Thyroid gland (tissue), 4 donors: Measurements from ENCODE around the gene MMD2. TPM values are rescaled to one million over a fixed set of nuclear protein-coding genes. Genes with fewer than 3 reads are reported as not detected.

Source experiments
- DNase-seq, 2 donors: peaks; one replicate each; pipeline ENCODE4 v3.0.0-alpha.2; 2019
- H3K27ac ChIP-seq, 3 donors: fragments of 200-600 bp; sonication (generic); 1 replicate in 2 of 3; 2 replicates in 1 of 3; pipeline ENCODE4 v1.5.1; 2016 to 2019; ENCODE audit warnings: mild to moderate bottlenecking in 1 of 3, moderate library complexity in 1 of 3
- H3K27me3 ChIP-seq: fragments of 200-600 bp; sonication (generic); one replicate; pipeline ENCODE4 v1.5.1; 2019
- H3K36me3 ChIP-seq, 2 donors: fragments of 200-600 bp; sonication (generic); one replicate each; pipeline ENCODE4 v1.5.1; 2016 to 2019
- H3K4me1 ChIP-seq, 2 donors: fragments of 200-600 bp; sonication (generic); one replicate each; pipeline ENCODE4 v1.5.1; 2017 to 2019
- H3K4me3 ChIP-seq, 3 donors: fragments of 200-600 bp; sonication (generic); replicated peaks in 1 of 3; 1 replicate in 2 of 3; 2 replicates in 1 of 3; pipeline ENCODE4 v1.5.1; 2016; ENCODE audit warnings: mild to moderate bottlenecking in 1 of 3
- H3K9me3 ChIP-seq: fragments of 200-600 bp; sonication (generic); one replicate; pipeline ENCODE4 v1.5.1; 2017
- CTCF ChIP-seq, 6 experiments: fragments of 200-600 bp in 3 of 6; fragments of 450-650 bp in 3 of 6; sonication (generic) in 3 of 6; IDR thresholded peaks; one replicate each; pipeline ENCODE4 v1.5.1; 2016 to 2019; ENCODE audit warnings: antibody characterized with exemption in 6 of 6, mild to moderate bottlenecking in 2 of 6, inconsistent platforms in 1 of 6, moderate library complexity in 1 of 6
- POLR2A ChIP-seq, 2 donors: fragments of 450-650 bp; IDR thresholded peaks; one replicate each; pipeline ENCODE4 v1.6.1; 2017; ENCODE audit warnings: antibody characterized with exemption in 2 of 2, mild to moderate bottlenecking in 2 of 2, moderate library complexity in 1 of 2
- WGBS, 2 donors: methylation state at CpG; one replicate each; pipeline ENCODE4 v1.1.5; 2017; 5-methylcytosine and 5-hydroxymethylcytosine counted together
- intact Hi-C: fragments of 100-400 bp; cut with DNase I; formaldehyde crosslinking; loops from one replicate; pipeline ENCODE4 v1.15.1; 2023
- total RNA-seq, 4 donors: library from RNA; depleted of rRNA; stranded (reverse); fragments of >200 nt; gene quantifications; one replicate each; pipeline ENCODE4 v1.2.3, GENCODE V29; 2016

The MMD2 gene
- total RNA-seq, result under 1 TPM in 1 of 4 donors, not detected in 3; 0.13 TPM

- intact Hi-C loops, result no loop called here
- H3K4me1 ChIP-seq, result peaks cover 3 to 10% of the 10 kb centered on the region in 2 donors
- H3K27me3 ChIP-seq, result peaks cover 9% of the 10 kb centered on the region
- no peak within 1 kb of the TSS for H3K27ac ChIP-seq
- TF ChIP-seq POLR2A (IDR thresholded peaks at IDR 0.05), result no peak
- no peak for TF ChIP-seq CTCF (IDR thresholded peaks at IDR 0.05)
- no peaks in the 10 kb centered on the region for H3K9me3 ChIP-seq
- 3 to 4% methylated on average over 12 to 36 of the region's 87 CpGs for WGBS, 2 donors
- DNase-seq, result no peak
- peak within 1 kb of the TSS in 1 of 3 donors; percentile 21 for H3K4me3 ChIP-seq
- H3K36me3 ChIP-seq, result no peaks in the 10 kb centered on the region
Observed at GRCh38 chr7:4958477-4959301, at the start of gene MMD2. Gene MMD2, minus strand, starts transcription at chr7:4959187. Its CDS starts 170 bp downstream, at chr7:4959017.

- H3K9me3 ChIP-seq, result no peaks in the 10 kb centered on the region
- TF ChIP-seq CTCF (IDR thresholded peaks at IDR 0.05), result no peak
- H3K27me3 ChIP-seq, result no peaks in the 10 kb centered on the region
- H3K36me3 ChIP-seq, result peaks cover 0 to 3% of the 10 kb centered on the region in 2 donors
- no peak overlapping the region for H3K4me3 ChIP-seq
- intact Hi-C loops, result no loop called here
- no peak for DNase-seq
- WGBS, 2 donors, result 94 to 100% methylated on average over 1 of the region's 1 CpG
- no peaks in the 10 kb centered on the region for H3K4me1 ChIP-seq
- H3K27ac ChIP-seq, result no peak overlapping the region
Observed at GRCh38 chr7:5005066-5005465, 46.1 kb upstream of the MMD2 start.

- DNase-seq, result no peak
- H3K36me3 ChIP-seq, result peaks cover 7 to 12% of the 10 kb centered on the region in 2 donors
- 94 to 96% methylated on average over 5 of the region's 5 CpGs for WGBS, 2 donors
- TF ChIP-seq POLR2A (IDR thresholded peaks at IDR 0.05) (no peak), CTCF (IDR thresholded peaks at IDR 0.05) (no peak)
- no peaks in the 10 kb centered on the region for H3K27me3 ChIP-seq
- H3K4me3 ChIP-seq, result no peak overlapping the region
- H3K4me1 ChIP-seq, result no peaks in the 10 kb centered on the region
- intact Hi-C loops, result no loop called here
- H3K9me3 ChIP-seq, result no peaks in the 10 kb centered on the region
- H3K27ac ChIP-seq, result no peak overlapping the region
Observed at GRCh38 chr7:5001911-5002310, 42.9 kb upstream of the MMD2 start.

GRCh38 chr7:5001003-5001402, 42.0 kb upstream of the MMD2 start:
- Histone ChIP-seq H3K36me3 (peaks cover 9 to 16% of the 10 kb centered on the region in 2 donors), H3K27ac (no peak overlapping the region), H3K4me3 (no peak overlapping the region), H3K4me1 (no peaks in the 10 kb centered on the region), H3K9me3 (no peaks in the 10 kb centered on the region), H3K27me3 (no peaks in the 10 kb centered on the region)
- 89 to 93% methylated on average over 4 of the region's 4 CpGs for WGBS, 2 donors
- no peak for DNase-seq
- TF ChIP-seq POLR2A (IDR thresholded peaks at IDR 0.05) (no peak), CTCF (IDR thresholded peaks at IDR 0.05) (no peak)
- intact Hi-C loops, result no loop called here

- WGBS, 2 donors, result 96 to 97% methylated on average over 5 of the region's 5 CpGs
Observed at GRCh38 chr7:4999369-4999950, 40.5 kb upstream of the MMD2 start.

More at GRCh38 chr7:4999369-4999950, 40.5 kb upstream of the MMD2 start:
- no peak overlapping the region for H3K27ac ChIP-seq
- no peak for TF ChIP-seq CTCF (IDR thresholded peaks at IDR 0.05)
- TF ChIP-seq POLR2A (IDR thresholded peaks at IDR 0.05), result no peak
- no peak overlapping the region for H3K4me3 ChIP-seq
- intact Hi-C loops, result no loop called here
- H3K36me3 ChIP-seq, result peaks cover 9 to 16% of the 10 kb centered on the region in 2 donors
- H3K9me3 ChIP-seq, result no peaks in the 10 kb centered on the region
- no peaks in the 10 kb centered on the region for H3K4me1 ChIP-seq
- no peak for DNase-seq
- no peaks in the 10 kb centered on the region for H3K27me3 ChIP-seq
